Testis (tissue), 3 donors: ENCODE results near the gene UNC5CL. TPM values are rescaled to one million over a fixed set of nuclear protein-coding genes. Genes with fewer than 3 reads are reported as not detected.
A peak's percentile ranks its signal among the peaks of the same experiment; 100 is the strongest.

Experiments
- DNase-seq: peaks from one replicate; pipeline ENCODE4 v3.0.0-alpha.2; 2019
- H3K27ac ChIP-seq, 2 donors: fragments of 200-600 bp; sonication (generic); one replicate each; pipeline ENCODE4 v1.5.1; 2019
- H3K27me3 ChIP-seq: fragments of 200-600 bp; sonication (generic); one replicate; pipeline ENCODE4 v1.5.1; 2019
- H3K36me3 ChIP-seq: fragments of 200-600 bp; sonication (generic); one replicate; pipeline ENCODE4 v1.5.1; 2017; ENCODE audit warnings: low read depth; ENCODE audit errors: missing control alignments
- H3K4me1 ChIP-seq: fragments of 200-600 bp; sonication (generic); one replicate; pipeline ENCODE4 v1.5.1; 2019
- H3K4me3 ChIP-seq, 2 donors: fragments of 200-600 bp; sonication (generic); one replicate each; pipeline ENCODE4 v1.5.1; 2017 to 2019
- H3K9me3 ChIP-seq: fragments of 200-600 bp; sonication (generic); one replicate; pipeline ENCODE4 v1.5.1; 2017
- POLR2A ChIP-seq: fragments of 450-650 bp; IDR thresholded peaks from one replicate; pipeline ENCODE4 v1.6.1; 2017; ENCODE audit warnings: antibody characterized with exemption, mild to moderate bottlenecking, moderate library complexity
- WGBS, 2 donors: methylation state at CpG; one replicate each; pipeline ENCODE4 v1.1.5; 2018; 5-methylcytosine and 5-hydroxymethylcytosine counted together
- intact Hi-C: fragments of 100-400 bp; cut with DNase I; formaldehyde crosslinking; loops from one replicate; pipeline ENCODE4 v1.15.1; 2023; ENCODE audit warnings: low total_unique reads
- polyA plus RNA-seq: library from polyadenylated mRNA; stranded (reverse); fragments of 350-450 nt; fragmentation: Illumina TruSeq; extraction: RNeasy Lipid Tissue Mini Kit (QIAGEN cat#74804); gene quantifications from one replicate; pipeline ENCODE4 v1.2.3, GENCODE V29; 2014; ENCODE audit warnings: low read depth, low replicate concordance; ENCODE audit not compliant: insufficient read depth
- total RNA-seq, 2 donors: library from RNA; depleted of rRNA; stranded (reverse); fragments of >200 nt; gene quantifications; one replicate each; pipeline ENCODE4 v1.2.3, GENCODE V29; 2016
- TF ChIP-seq, protein P1 (sequence below), 3 experiments: fragments of 450-650 bp in 2 of 3; fragments of 200-600 bp in 1 of 3; sonication (generic) in 1 of 3; IDR thresholded peaks; one replicate each; pipeline ENCODE4 v1.5.1; 2016 to 2019; ENCODE audit warnings: antibody characterized with exemption in 3 of 3, mild to moderate bottlenecking in 2 of 3, moderate library complexity in 1 of 3

Gene UNC5CL
- total and polyA plus RNA-seq, 3 donors from 2014 or later, result 2.0 to 3.2 (median 3.1) TPM

- no peak for DNase-seq
- no peaks in the 10 kb centered on the region for H3K9me3 ChIP-seq
- 0% methylated on average over 12 to 24 of the region's 37 CpGs for WGBS, 2 donors
- TF ChIP-seq, protein P1, sequence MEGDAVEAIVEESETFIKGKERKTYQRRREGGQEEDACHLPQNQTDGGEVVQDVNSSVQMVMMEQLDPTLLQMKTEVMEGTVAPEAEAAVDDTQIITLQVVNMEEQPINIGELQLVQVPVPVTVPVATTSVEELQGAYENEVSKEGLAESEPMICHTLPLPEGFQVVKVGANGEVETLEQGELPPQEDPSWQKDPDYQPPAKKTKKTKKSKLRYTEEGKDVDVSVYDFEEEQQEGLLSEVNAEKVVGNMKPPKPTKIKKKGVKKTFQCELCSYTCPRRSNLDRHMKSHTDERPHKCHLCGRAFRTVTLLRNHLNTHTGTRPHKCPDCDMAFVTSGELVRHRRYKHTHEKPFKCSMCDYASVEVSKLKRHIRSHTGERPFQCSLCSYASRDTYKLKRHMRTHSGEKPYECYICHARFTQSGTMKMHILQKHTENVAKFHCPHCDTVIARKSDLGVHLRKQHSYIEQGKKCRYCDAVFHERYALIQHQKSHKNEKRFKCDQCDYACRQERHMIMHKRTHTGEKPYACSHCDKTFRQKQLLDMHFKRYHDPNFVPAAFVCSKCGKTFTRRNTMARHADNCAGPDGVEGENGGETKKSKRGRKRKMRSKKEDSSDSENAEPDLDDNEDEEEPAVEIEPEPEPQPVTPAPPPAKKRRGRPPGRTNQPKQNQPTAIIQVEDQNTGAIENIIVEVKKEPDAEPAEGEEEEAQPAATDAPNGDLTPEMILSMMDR (IDR thresholded peaks at IDR 0.05), result no peak
- no peak for TF ChIP-seq POLR2A
- peaks cover 16% of the 10 kb centered on the region for H3K4me1 ChIP-seq
- peak within 1 kb of the TSS; percentile 91 to 92 for H3K4me3 ChIP-seq
- no peaks in the 10 kb centered on the region for H3K27me3 ChIP-seq
- peak within 1 kb of the TSS; percentile 98 to 100 for H3K27ac ChIP-seq
- intact Hi-C loops, result no loop called here
- no peaks in the 10 kb centered on the region for H3K36me3 ChIP-seq
Observed at GRCh38 chr6:41072836-41073202, 33.8 kb upstream of the UNC5CL start, which contains the start of gene NFYA. TSS of gene NFYA (plus strand) at chr6:41072974. CDS start at chr6:41079090, 6,116 bp downstream.

GRCh38 chr6:41071923-41072835, 33.2 kb upstream of the UNC5CL start, which contains the start of gene OARD1:
TSS of gene OARD1 (minus strand) at chr6:41072356. CDS start at chr6:41071634, 722 bp downstream.
- 1% methylated on average over 41 to 63 of the region's 63 CpGs for WGBS, 2 donors
- Histone ChIP-seq H3K4me3 (peak within 1 kb of the TSS; percentile 91 to 92), H3K9me3 (no peaks in the 10 kb centered on the region), H3K27ac (peak within 1 kb of the TSS; percentile 98 to 100), H3K27me3 (no peaks in the 10 kb centered on the region), H3K36me3 (no peaks in the 10 kb centered on the region), H3K4me1 (peaks cover 16% of the 10 kb centered on the region)
- intact Hi-C loops, result no loop called here
- peak; percentile 99 for DNase-seq
- TF ChIP-seq POLR2A, result peak; percentile 38
- TF ChIP-seq, protein P1 (IDR thresholded peaks at IDR 0.05), result peak in 2 of 3 experiments; percentile 15 to 38

- H3K27me3 ChIP-seq, result no peaks in the 10 kb centered on the region
- TF ChIP-seq, protein P1 (IDR thresholded peaks at IDR 0.05), result no peak
- TF ChIP-seq POLR2A, result peak; percentile 20
- H3K36me3 ChIP-seq, result no peaks in the 10 kb centered on the region
- H3K27ac ChIP-seq, result peak overlapping the region; percentile 97 to 100
- 1% methylated on average over 16 of the region's 16 CpGs for WGBS, 2 donors
- peak overlapping the region; percentile 91 to 92 for H3K4me3 ChIP-seq
- DNase-seq, result peak; percentile 89
- no peaks in the 10 kb centered on the region for H3K9me3 ChIP-seq
- peaks cover 18% of the 10 kb centered on the region for H3K4me1 ChIP-seq
- intact Hi-C loops, result no loop called here
Observed at GRCh38 chr6:41071501-41071922, 32.5 kb upstream of the UNC5CL start.

- Histone ChIP-seq H3K36me3 (no peaks in the 10 kb centered on the region), H3K4me1 (peaks cover 14% of the 10 kb centered on the region), H3K9me3 (no peaks in the 10 kb centered on the region), H3K4me3 (no peak overlapping the region), H3K27ac (no peak overlapping the region), H3K27me3 (no peaks in the 10 kb centered on the region)
- TF ChIP-seq, protein P1 (IDR thresholded peaks at IDR 0.05), result peak; percentile 75 to 93 (median 79)
- TF ChIP-seq POLR2A, result no peak
- 43 to 46% methylated on average over 3 of the region's 3 CpGs for WGBS, 2 donors
- intact Hi-C loops, result no loop called here
- peak; percentile 86 for DNase-seq
Observed at GRCh38 chr6:41066867-41067304, 27.9 kb upstream of the UNC5CL start.
